ENCODE data around the gene PARS2.

GRCh38 chr1:54784066-54784465 lies 19.7 kb upstream of the PARS2 start:
- TF ChIP-seq EP300 (IDR thresholded peaks at IDR 0.05) = no peak
- TF ChIP-seq CTCF (IDR thresholded peaks at IDR 0.05) = no peak
- no peak for TF ChIP-seq POLR2A (IDR thresholded peaks at IDR 0.05)
- TF ChIP-seq POLR2AphosphoS5 (IDR thresholded peaks at IDR 0.05) = no peak
